GM18526 (cell line): ENCODE data around the gene HIGD1A.

Source experiments
- POLR2A ChIP-seq: IDR thresholded peaks from 3 replicates; pipeline ENCODE4 v1.6.1; 2011; ENCODE audit not compliant: insufficient read length; ENCODE audit errors: extremely low read depth

HIGD1A gene

GRCh38 chr3:42814246-42814645 is 10.0 kb upstream of the HIGD1A start:
- TF ChIP-seq POLR2A, result no peak

- TF ChIP-seq POLR2A, result no peak
Measured at GRCh38 chr3:42809202-42809601, 4.9 kb upstream of the HIGD1A start, which contains the start of gene ACKR2. Gene ACKR2, plus strand, starts transcription at chr3:42809445. Its CDS starts 55,058 bp downstream, at chr3:42864503.

GRCh38 chr3:42807929-42808328 is 3.6 kb upstream of the HIGD1A start:
- TF ChIP-seq POLR2A, result no peak

GRCh38 chr3:42805141-42805821 is 991 bp upstream of the HIGD1A start:
- TF ChIP-seq POLR2A, result no peak

GRCh38 chr3:42804831-42805132 is 492 bp upstream of the HIGD1A start:
- no peak for TF ChIP-seq POLR2A

- TF ChIP-seq POLR2A, result no peak
Measured at GRCh38 chr3:42803414-42804105, 730 bp downstream of the HIGD1A start.

GRCh38 chr3:42802876-42803413 is 1.3 kb downstream of the HIGD1A start:
- TF ChIP-seq POLR2A, result no peak

GRCh38 chr3:42801784-42802183 is 2.5 kb downstream of the HIGD1A start:
- TF ChIP-seq POLR2A, result no peak

GRCh38 chr3:42801048-42801620 is 3.2 kb downstream of the HIGD1A start:
- TF ChIP-seq POLR2A, result no peak

GRCh38 chr3:42800251-42800650 is 4.0 kb downstream of the HIGD1A start:
- TF ChIP-seq POLR2A, result no peak

- no peak for TF ChIP-seq POLR2A
Measured at GRCh38 chr3:42799376-42799775, 4.9 kb downstream of the HIGD1A start.

GRCh38 chr3:42796332-42796885 is 7.9 kb downstream of the HIGD1A start:
- no peak for TF ChIP-seq POLR2A

- TF ChIP-seq POLR2A, result no peak
Measured at GRCh38 chr3:42795621-42796181, 8.6 kb downstream of the HIGD1A start.

GRCh38 chr3:42790714-42791229 is 13.5 kb downstream of the HIGD1A start:
- TF ChIP-seq POLR2A, result no peak

- no peak for TF ChIP-seq POLR2A
Measured at GRCh38 chr3:42786631-42787030, 17.7 kb downstream of the HIGD1A start.

- no peak for TF ChIP-seq POLR2A
Measured at GRCh38 chr3:42786212-42786611, 18.1 kb downstream of the HIGD1A start.
